ENCODE results near the gene ELFN2. TPM values are rescaled to one million over a fixed set of nuclear protein-coding genes. Genes with fewer than 3 reads are reported as not detected.

Gene ELFN2
- total RNA-seq, 1 donor from 2014 or later = 0.36 TPM

GRCh38 chr22:37355174-37355573, 72.1 kb downstream of the ELFN2 start:
- no peak for DNase-seq (ENCODE audit: low spot score, unreplicated experiment)
- peaks cover 6% of the 10 kb centered on the region for H3K4me1 Mint-ChIP-seq (ENCODE audit: low read depth)
- no peak overlapping the region for H3K4me3 Mint-ChIP-seq (ENCODE audit: low read depth)
- H3K27me3 Mint-ChIP-seq = peaks cover 51% of the 10 kb centered on the region
- H3K36me3 Mint-ChIP-seq (ENCODE audit: insufficient read depth) = no peaks in the 10 kb centered on the region
- no peaks in the 10 kb centered on the region for H3K9me3 Mint-ChIP-seq (ENCODE audit: low read depth)
- no peak for TF ChIP-seq CTCF (IDR thresholded peaks at IDR 0.05; ENCODE audit: unreplicated experiment)
- H3K27ac Mint-ChIP-seq = no peak overlapping the region

GRCh38 chr22:37354670-37355069, 72.6 kb downstream of the ELFN2 start:
- peaks cover 47% of the 10 kb centered on the region for H3K27me3 Mint-ChIP-seq
- no peak for TF ChIP-seq CTCF (IDR thresholded peaks at IDR 0.05; ENCODE audit: unreplicated experiment)
- H3K36me3 Mint-ChIP-seq (ENCODE audit: insufficient read depth) = no peaks in the 10 kb centered on the region
- H3K27ac Mint-ChIP-seq = no peak overlapping the region
- H3K4me1 Mint-ChIP-seq (ENCODE audit: low read depth) = peaks cover 6% of the 10 kb centered on the region
- no peaks in the 10 kb centered on the region for H3K9me3 Mint-ChIP-seq (ENCODE audit: low read depth)
- no peak overlapping the region for H3K4me3 Mint-ChIP-seq (ENCODE audit: low read depth)
- no peak for DNase-seq (ENCODE audit: low spot score, unreplicated experiment)

DNA sequence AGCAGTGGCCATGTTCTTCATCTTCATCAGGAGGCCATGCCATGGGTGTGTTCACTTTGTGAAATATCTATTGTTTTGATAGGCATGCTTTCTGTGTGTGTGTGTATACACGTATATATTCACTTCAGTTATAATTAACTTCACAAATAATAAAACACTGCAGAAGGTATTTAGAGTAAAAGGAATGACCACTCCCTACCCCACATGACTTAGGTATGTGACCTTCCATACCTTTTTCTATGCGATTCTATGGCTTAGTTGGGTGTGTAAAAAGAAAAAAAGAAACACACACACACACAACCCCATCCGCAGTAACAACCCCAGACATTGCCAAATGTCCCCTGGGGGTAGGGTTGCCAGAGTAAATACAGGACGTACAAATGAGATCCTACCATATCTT, 73.0 kb downstream of the ELFN2 start:
- no peak for DNase-seq (ENCODE audit: low spot score, unreplicated experiment)
- TF ChIP-seq CTCF (IDR thresholded peaks at IDR 0.05; ENCODE audit: unreplicated experiment) = no peak
- H3K4me3 Mint-ChIP-seq (ENCODE audit: low read depth) = no peak overlapping the region
- H3K36me3 Mint-ChIP-seq (ENCODE audit: insufficient read depth) = no peaks in the 10 kb centered on the region
- H3K27me3 Mint-ChIP-seq = peaks cover 45% of the 10 kb centered on the region
- H3K27ac Mint-ChIP-seq = no peak overlapping the region
- H3K9me3 Mint-ChIP-seq (ENCODE audit: low read depth) = no peaks in the 10 kb centered on the region
- H3K4me1 Mint-ChIP-seq (ENCODE audit: low read depth) = peaks cover 6% of the 10 kb centered on the region

- no peak for TF ChIP-seq CTCF (IDR thresholded peaks at IDR 0.05; ENCODE audit: unreplicated experiment)
- no peaks in the 10 kb centered on the region for H3K9me3 Mint-ChIP-seq (ENCODE audit: low read depth)
- DNase-seq (ENCODE audit: low spot score, unreplicated experiment) = no peak
- H3K36me3 Mint-ChIP-seq (ENCODE audit: insufficient read depth) = no peaks in the 10 kb centered on the region
- no peak overlapping the region for H3K4me3 Mint-ChIP-seq (ENCODE audit: low read depth)
- peaks cover 42% of the 10 kb centered on the region for H3K27me3 Mint-ChIP-seq
- H3K4me1 Mint-ChIP-seq (ENCODE audit: low read depth) = peaks cover 6% of the 10 kb centered on the region
- no peak overlapping the region for H3K27ac Mint-ChIP-seq
These were observed 73.4 kb downstream of the ELFN2 start for GRCh38 chr22:37353839-37354238.

GRCh38 chr22:37352481-37352880, 74.8 kb downstream of the ELFN2 start:
- H3K4me1 Mint-ChIP-seq (ENCODE audit: low read depth) = peaks cover 6% of the 10 kb centered on the region
- H3K27ac Mint-ChIP-seq = no peak overlapping the region
- no peak overlapping the region for H3K4me3 Mint-ChIP-seq (ENCODE audit: low read depth)
- DNase-seq (ENCODE audit: low spot score, unreplicated experiment) = no peak
- H3K27me3 Mint-ChIP-seq = peaks cover 35% of the 10 kb centered on the region
- no peaks in the 10 kb centered on the region for H3K9me3 Mint-ChIP-seq (ENCODE audit: low read depth)
- no peaks in the 10 kb centered on the region for H3K36me3 Mint-ChIP-seq (ENCODE audit: insufficient read depth)
- no peak for TF ChIP-seq CTCF (IDR thresholded peaks at IDR 0.05; ENCODE audit: unreplicated experiment)

All from progenitor cell of endocrine pancreas (in vitro differentiated cells).